ENCODE measurements around the gene TRMT13.

The TRMT13 gene, protein sequence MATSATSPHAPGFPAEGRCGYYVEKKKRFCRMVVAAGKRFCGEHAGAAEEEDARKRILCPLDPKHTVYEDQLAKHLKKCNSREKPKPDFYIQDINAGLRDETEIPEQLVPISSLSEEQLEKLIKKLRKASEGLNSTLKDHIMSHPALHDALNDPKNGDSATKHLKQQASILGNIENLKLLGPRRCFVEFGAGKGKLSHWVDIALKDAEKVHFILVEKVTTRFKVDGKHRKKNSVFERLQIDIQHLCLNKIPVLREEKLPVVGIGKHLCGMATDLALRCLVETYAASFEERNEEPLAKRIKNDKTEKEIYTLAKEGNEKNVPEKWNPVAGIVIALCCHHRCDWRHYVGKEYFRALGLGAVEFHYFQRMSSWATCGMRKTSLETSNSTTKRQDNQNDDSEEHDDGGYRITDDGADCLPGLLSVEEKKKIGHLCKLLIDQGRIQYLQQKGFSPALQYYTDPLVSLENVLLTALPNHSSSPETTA

DNA sequence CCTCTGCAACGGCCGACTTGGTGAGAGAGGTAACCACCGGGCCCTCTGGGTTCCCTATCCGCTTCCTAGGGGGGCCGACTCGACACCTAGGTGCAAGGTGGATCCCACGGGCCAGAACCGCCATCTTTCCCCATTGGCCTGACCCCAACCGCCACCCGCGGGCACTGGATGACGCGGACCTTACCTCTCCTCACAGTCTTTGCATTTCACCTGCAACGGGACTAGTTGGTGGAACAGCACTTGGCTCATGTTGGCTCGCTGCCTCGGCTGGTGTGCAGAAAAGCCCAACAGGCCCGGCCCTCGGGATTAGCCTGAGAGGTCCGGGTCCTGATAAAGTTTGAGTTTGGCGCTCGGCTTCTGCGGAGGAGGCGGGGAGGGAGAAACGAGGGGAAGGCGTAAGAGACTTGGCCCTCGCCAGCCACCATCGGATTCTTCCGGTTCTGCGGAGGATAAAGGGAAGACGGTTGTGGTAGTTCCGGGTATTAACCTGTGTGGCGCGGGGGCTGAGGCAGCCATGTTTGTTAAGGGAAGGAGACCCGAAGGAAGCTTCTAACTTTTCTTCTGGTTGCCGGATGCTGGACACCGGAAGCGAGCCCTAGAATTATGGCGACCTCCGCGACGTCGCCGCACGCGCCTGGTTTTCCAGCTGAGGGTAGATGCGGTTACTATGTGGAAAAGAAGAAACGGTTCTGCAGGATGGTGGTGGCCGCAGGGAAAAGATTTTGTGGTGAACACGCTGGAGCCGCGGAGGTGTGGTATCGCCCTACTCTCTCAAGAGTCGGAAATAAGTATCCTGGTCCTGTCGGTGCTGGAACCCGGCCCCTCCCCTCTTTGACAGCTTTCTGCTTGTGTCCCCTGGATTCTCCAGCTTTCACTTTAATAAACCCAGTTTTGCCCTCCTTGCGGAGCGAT, at the start of gene TRMT13, which contains the start of gene SASS6:
TRMT13 (plus strand) TSS at position 598 of the 912 bp plus-strand sequence; CDS start at position 604, 6 bp downstream.
SASS6 (minus strand) TSS at position 365 of the 912 bp plus-strand sequence; CDS start at position 249, 116 bp downstream.
- DNase-seq = peak; percentile 87 to 95

DNA sequence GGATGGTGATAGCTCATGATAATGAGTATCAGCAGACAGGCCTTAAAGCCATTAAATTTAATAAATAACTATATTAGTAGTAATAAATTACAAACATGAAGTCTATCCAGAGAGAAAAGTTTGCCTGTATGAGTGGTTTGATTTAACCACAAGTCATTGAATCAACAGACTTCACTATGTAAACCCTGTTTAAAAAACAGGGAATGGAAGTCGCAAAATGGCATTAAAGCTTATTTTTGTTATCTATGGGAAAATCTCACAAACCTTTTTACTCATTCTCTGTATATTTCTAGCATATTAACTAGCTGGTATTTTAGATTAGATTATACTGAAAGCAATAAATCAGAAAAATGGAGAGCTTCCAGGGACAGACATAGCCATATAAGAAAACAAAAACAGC, 45.6 kb upstream of the TRMT13 start:
- DNase-seq = no peak

DNA sequence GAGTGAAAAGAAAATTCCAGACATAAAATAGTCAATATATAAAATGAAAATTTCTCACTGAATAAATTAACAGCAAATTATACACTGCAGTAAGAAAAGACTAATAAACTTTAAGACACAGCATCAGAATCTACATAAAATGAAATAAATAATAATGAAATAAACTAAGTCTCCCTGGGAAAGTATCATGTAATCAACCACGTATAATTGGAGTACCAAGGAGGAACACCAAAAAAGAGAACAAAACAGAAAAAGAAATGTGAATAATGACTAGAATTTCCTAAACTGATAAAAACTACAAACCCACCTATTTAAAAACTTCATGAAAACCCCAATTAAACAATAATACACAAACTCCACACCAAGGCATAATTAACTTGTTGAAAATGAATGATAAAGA, 43.9 kb upstream of the TRMT13 start:
- DNase-seq = no peak

DNA sequence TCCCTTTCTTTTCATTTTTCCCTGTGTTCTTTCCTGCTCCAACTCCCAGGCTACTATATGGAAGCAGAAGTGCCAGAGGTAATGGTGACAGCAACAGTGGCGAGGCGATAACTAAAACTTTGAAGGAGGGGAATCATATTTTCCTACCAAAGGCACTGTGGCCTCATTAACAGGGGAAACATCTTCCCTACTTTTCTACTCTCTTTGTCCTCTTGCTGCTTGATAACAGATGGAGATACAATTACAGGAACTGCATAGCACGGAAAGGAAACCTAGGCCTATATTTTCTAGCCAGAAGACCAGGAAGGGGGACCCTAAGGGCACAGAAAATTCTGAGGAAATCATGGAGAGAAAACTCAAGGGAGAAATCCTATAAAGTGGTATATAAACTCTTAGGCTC, 42.5 kb upstream of the TRMT13 start:
- no peak for DNase-seq

DNA sequence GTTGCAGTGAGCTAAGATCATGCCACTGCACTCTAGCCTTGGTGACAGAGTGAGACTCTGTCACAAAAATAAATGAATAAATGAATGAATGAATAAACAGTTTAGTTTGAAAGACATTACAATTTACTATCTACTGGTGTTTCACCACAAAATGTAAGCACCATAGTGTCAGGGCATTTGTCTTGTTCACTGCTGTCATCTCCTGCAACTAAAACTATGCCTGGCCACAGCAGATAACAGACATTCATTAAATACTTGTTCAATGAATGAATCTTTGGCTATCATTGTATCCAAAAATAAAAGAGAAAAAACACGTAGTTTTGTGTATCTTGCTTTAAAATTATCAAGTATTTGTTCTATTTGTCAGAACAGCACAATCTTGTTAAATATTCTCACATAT, 32.8 kb upstream of the TRMT13 start:
- no peak for DNase-seq

DNA sequence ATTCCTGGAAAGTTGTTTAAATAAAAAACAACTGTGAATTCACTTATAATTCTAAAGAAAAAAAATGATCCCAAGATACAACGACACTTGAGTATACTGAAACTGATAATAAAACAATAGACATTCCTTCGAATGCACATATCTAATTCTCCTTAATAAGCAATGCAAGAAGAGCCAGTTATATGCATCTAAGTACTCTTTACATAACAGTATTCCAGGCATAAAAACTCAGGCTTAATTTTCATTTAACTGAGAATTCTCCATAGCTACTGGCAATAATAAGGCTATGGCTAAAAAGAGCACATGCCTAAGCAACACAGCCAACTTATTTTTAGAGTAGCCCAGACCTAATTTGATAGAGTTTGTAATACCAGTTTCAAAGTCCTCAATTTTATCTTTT, 31.4 kb upstream of the TRMT13 start:
- no peak for DNase-seq

DNA sequence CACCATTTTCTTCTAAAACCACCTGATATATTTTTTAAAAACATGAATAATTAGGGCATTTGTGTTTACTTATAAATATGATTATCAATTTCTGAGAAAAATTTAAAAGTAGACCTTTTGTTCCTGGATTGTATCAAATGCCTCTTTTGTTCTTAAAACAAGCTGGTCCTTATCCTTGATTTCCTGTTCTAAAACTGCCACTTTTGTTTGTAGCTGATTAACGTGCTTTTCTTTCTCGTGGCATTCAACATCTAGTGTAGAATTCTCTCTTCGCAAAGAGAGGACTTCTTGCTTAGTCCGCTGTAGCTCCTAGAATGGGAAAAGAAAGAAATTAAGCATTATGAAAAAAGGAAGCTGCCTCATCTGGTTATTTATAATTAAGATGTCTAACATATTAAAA, 25.3 kb upstream of the TRMT13 start:
- no peak for DNase-seq

DNA sequence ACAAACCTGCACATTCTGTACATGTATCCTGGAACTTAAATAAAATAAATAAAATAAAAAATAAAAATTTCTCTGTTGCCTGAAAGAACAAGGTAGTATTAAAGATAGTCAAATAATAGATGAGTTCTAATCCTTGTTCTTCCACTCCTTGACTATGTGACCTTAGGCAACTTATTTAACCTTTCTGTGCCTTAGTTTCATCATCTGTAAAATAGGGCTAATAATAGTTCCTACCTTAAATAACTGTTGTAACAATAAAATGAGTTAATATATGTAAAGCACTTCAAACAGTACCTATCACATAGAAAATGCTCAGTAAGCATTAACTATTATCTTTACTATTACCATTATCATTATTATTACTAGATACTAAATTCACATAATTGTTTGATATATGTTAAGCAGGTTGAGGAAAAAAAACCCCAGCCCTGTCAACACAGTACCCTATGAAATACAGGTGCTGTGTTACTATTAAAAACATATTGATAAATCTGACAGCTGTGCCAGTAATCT, 23.4 kb upstream of the TRMT13 start:
- DNase-seq = no peak

DNA sequence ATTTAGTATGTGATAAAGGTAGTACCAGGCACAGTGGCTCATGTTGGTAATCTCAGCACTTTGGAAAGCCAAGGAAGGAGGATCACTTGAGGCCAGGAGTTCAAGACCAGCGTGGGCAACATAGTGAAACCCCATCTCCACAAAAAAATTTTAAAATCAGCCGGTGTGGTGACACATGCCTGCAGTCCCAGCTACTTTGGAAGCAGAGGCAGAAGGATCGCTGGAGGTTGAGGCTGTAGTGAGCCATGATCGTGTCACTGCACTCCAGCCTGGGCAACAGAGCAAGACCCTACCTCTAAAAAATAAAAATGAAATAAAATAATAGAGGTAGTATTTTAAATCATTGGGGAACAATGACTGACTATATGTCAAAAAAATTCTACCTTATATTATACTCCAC, 17.4 kb upstream of the TRMT13 start:
- no peak for DNase-seq

DNA sequence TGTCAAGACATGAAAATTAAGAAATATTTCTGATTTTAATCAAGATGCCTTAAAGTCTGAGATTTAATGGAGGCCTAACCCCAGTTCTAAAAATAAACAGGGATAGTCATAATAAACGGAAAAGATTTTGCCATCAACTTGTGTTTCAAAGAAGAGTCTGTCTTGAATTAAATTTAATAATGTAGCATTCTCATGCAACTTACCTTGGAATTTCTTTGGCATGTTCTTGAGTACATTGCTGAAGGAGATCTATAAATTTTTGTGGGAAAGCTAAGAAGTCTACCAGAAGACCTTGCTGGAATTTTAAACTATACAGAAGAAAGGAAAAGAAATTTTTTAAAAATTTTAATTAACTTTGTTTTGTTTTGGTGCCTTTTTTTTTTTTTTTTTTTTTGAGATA, 10.8 kb upstream of the TRMT13 start:
- DNase-seq = no peak

DNA sequence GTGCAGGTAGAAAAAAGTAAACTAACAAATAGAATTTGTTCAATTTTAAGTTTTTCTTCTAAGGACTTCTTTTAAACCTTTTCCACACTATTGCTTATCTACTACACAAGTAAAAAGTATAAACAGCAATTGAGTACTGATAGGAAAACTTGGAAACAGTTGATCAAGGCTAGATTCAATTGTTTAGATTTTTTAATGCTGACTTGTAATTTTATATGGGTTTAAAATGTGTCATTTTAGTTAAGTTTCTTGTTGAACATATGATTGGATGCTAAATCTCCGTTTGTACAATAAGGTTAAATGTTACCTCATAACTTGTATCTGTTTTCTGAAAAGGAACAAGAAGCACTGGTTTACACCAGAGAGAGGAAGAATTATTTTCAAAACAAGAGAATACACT, 5.7 kb upstream of the TRMT13 start:
- no peak for DNase-seq

DNA sequence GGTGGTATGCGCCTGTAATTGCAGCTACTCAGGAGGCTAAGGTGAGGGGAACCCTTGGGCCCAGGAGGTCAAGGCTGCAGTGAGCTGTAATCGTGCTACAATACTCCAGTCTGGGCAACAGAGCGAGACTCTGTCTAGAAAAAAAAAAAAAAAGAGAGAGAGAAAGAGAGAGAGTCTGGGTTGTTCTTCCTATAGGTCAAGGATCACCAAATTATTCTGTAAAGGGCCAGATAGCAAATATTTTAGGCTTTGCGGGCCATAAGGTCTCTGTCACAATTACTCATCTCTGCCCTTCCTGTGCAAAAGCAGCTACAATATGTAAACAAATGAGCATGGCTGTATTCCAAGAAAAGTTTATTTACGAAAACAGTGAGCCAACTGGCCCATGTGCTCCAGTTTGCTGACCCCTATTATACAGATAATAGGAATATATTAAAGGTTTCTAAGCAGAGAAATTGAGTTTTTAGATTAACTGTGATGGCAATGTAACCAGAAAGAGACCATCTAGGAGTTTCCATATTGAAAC, 2.3 kb upstream of the TRMT13 start:
- no peak for DNase-seq

DNA sequence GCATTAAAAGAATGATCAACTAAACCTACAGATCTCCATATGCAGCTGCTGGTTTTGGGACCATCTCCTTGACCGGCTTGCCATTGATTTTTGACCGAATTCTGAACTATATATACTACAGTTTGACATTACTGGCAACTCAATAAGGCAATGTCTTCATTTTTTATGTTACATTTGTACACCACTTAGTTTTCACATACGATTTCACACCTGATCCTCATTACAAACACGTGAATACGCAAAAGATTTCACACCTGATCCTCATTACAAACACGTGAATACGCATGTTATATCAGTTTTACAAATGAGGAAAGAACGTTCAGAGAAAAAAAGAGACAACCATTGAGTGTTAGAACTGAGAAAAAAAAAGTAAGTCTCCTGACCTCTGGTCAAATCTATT, 1.3 kb upstream of the TRMT13 start:
- DNase-seq = no peak

DNA sequence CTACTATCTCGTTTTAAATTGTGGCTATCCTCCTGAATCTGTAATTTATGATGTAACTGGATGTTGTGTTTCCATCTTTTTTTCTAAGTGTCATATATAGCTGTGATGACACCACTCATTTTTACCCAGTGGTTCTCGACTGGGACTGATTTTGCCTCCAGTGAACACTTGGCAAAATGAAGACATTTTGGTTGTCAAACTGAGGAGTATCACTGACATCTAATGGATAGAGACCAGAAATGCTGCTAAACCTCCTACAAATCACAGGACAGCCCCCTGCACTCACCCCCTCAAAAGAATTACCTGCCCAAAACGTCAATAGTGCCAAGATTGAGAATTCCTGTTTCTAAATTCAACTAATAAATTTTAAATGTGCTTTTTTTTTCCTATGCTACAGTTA, 1.9 kb downstream of the TRMT13 start:
- DNase-seq = no peak

DNA sequence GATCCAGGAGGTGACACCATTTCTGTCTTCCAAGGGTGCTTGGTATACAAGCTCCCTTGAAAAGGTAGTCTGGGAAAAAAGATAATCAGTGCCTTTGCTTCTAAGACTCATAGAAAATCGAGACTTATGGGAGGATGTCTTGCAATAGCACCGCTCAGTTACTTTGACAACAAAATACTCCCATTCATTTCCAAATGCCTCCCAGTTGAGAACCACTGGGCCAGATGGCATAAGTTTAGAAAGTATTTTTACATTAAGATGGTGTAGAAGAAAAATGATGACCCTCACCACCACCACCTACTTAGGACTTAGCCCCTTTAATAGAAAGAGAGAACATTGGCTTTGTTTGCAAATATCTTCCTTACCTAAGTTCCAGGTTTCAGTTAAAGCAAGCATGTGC, 4.6 kb downstream of the TRMT13 start:
- no peak for DNase-seq

DNA sequence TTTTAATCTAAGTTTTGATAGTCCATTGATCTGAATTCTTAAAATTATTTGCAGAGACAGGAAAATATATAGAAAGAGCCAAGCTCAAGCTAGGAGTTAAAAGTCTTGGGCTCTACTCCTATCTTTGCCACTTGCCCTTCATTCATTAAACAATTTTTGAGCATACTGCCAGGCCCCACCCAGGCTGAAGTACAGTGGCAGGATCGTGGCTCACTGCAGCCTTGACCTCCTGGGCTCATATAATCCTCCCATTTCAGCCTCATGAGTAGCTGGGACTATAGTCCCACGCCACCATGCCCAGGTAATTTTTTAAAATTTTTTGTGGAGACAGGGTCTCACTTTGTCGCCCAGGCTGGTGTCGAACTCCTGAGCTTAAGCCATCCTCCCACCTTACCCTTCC, 8.2 kb downstream of the TRMT13 start:
- DNase-seq = no peak

DNA sequence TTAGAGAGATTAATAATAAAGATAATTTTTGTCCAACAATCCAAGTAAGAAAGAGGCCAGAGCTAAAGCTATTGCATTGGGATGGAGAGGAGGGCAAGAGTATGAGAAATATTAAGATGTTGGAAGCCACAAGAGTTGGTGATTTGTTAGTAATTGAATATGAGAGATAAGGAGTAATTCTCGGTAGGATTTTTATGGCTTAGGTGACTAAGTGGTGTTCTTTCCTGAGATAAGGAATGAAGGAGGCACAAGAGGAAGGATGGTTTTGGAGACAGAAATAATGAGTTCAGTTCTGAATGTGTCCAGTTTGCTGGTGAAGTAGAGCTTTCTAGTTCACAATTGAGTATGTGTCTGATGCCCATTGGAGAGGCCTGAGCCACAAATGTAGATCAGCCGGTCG, 9.4 kb downstream of the TRMT13 start:
- DNase-seq = no peak

DNA sequence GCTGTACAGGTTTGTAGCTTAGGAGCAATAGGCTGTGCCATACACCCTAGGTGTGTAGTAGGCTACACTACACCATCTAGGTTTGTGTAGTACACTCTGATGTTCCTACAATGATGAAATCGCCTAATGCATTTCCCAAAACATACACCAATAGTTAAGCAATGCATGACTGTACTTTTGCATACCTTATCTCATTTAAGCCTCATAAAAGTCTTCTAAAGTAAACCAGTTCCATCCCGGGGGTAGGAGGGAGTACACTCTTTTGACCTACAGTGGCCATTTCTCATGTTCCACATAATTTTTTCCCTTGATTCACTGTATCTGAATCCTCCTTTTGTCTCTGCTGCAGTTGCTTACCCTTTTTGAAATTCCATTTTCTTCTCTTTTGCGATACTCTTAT, 12.2 kb downstream of the TRMT13 start:
- DNase-seq = no peak

DNA sequence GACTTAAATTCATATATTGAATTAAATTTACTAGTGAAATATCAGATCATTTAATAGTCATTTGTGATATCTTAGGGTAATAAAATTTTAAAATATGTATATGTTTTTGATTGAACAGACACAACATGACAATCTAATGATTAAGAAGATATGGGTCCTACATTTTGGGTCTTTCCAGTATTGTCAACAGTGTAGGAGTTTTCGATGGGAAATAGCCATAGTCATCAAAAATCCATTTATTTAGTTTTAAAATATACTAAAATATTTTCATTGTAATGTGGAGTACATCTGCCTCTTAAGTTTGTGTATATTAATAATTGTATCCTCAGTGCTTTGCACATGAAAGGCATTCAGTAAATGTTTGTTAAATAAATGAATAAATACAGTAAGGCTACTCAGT, 14.0 kb downstream of the TRMT13 start:
- no peak for DNase-seq

DNA sequence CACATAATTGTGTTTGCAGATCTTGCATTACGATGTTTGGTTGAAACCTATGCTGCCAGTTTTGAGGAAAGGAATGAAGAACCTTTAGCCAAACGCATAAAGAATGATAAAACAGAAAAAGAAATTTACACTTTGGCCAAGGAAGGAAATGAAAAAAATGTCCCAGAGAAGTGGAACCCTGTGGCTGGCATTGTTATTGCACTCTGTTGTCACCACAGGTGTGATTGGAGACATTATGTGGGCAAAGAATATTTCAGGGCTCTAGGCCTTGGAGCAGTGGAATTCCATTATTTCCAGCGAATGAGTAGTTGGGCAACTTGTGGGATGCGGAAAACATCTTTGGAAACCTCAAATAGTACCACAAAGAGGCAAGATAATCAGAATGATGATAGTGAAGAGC, 14.9 kb downstream of the TRMT13 start:
- no peak for DNase-seq

DNA sequence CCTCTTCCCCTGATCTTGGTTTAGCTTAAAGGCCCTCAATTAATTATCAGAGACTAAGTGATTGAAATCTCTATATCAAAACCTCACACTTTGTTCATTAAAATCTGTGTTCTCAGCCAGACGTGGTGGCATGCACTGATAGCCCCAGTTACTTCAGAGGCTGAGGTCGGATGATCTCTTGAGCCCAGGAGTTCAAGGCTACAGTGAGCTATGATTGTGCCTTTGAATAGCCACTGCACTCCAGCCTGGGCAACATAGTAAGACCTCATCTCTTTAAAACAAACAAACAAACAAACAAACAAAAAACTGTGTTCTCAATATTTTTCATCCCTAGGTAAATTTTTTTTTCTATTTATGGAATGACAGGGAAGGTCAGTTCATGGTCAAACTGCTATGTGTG, 18.7 kb downstream of the TRMT13 start:
- DNase-seq = no peak

DNA sequence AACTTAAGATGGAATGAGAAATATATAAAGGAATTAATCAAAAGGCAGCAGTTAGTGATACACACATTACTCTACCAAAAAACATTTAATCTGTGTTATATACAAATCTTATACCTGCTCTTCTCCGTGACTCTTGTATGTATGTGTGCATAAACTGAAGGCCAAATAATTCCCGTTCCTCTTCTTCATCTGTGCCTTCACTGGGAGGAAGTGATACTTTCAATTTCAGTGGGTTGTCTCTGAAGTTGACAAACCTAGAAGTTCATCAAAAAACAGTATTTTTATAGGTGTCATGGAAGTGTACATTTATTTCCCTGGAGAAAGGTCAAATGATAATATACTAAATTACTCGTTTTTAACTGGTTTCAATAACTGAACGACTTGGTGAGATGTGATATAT, 19.3 kb downstream of the TRMT13 start:
- DNase-seq = no peak

DNA sequence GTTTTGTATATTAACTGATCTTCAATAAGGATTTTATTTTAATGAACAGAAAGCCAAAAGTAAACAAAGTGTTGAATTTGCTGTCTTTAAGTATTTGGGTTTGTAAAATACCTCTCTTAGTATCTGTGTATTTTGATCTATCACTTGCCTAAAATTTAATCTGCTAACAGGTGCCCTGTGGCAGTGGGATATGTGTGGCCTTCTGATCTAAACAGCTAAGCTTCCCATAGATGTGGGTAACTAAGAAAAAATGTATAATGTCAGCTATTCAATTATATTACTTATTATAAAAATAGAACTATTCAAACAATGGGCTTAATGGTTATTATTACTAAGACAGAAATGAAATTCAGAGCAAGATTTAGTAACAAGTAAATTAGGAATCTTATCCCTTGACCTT, 29.9 kb downstream of the TRMT13 start:
- no peak for DNase-seq
